Endothelial cell of hepatic sinusoid (primary cell): ENCODE measurements around the gene ABHD15.

Experiments
- in situ Hi-C: cut with HindIII; loops from 2 replicates; pipeline ENCODE4 v1.10.0; 2017; ENCODE audit warnings: low sequenced_read_pairs

Gene ABHD15

DNA sequence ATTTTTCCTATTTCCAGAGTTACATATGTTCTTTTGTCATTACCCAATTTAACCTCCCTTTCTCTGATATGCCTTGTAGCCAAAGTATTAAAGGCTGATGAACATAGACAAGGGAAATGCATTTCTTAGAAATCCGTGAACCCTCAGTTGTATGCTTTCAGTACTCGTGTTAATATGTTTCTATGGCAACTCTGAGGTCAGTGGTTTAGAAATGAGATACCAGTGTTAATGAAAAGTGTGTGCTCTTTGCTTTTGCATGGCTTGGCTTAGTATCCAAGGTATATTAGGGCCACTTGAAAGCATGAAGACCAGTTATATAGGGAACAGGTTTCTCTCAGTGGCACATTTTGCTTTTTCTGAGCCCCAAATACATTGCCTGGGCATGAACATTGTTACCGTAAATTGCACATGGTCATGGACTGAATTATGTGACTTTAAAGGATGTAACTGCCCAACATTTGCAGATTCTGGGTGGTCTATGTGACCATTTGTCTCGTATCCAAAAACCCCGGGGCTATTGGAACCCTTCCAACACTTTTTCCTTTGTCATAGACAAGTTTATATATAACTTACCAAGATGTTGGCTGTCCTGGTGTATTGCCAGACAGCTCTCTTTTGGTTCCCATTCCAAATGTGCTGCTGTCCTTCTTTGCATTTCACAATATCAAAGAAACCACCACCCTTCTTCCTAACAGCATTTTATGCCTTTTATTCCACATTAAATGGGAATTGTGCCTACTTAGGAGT lies 17.5 kb downstream of the ABHD15 start:
- in situ Hi-C loops, result loop anchor here (5.0 to 10.0 kb wide), 4 partner anchors 115 to 425 kb away; no protein-coding TSS in a partner anchor

DNA sequence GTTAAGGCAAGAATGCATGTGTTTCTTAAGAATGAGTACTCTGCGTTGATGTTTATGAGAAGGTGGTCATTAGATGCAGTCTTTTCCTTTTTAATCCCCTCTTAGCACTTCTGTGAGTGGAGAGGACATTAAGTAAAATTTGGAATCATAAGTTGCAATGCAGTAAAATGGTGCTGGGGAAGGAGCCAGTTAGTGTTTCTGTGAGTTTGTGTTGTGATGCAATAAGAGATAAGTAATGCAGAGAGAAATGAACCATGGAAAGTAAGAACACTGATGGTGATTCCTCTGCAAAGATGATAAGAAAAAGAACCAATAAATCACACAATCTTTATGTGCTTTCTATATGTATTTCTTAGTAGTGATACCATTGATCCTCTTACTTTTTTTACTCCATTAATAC lies 20.0 kb downstream of the ABHD15 start:
- in situ Hi-C loops, result loop anchor here (5.0 to 10.0 kb wide), 4 partner anchors 112 to 422 kb away; no protein-coding TSS in a partner anchor

DNA sequence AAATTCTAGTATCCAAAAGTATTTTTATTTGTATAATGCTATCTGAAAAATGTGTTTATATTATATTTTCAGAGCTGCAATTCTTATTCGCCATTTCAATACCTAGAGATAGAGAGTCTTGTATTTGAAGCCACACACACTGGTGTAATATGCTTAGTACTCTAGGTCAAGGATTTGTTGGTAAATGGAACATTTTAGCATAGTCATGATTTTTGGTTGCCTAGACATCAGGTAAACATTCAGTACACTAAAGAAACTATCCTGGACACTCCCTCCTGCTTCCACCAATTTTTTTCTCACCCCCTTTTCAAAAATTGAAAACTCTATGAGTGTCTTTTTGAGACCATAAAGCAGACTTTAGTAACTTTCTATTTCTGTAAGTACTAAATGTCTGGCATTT lies 20.8 kb downstream of the ABHD15 start:
- in situ Hi-C loops, result loop anchor here (5.0 to 10.0 kb wide), 4 partner anchors 111 to 421 kb away; no protein-coding TSS in a partner anchor

DNA sequence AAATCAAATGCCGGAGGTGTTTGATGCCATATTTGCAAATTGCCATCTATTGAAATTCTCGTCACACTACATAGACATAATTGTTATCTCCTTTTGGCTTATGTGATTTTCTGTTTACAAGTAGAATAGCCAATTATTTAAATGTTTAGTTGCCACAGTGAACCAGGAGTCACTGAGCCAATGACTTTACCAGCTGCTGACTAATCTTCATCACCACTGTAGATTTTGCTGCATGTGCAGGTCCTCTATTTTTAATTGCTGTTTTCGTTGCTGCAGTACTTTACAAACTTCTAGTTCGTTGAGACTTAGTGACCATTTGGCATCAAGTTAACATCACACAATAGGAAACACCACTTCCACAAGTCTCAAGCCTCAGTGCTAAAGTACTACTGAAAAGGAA lies 22.8 kb downstream of the ABHD15 start:
- in situ Hi-C loops, result loop anchor here (5.0 to 10.0 kb wide), 4 partner anchors 109 to 419 kb away; no protein-coding TSS in a partner anchor

DNA sequence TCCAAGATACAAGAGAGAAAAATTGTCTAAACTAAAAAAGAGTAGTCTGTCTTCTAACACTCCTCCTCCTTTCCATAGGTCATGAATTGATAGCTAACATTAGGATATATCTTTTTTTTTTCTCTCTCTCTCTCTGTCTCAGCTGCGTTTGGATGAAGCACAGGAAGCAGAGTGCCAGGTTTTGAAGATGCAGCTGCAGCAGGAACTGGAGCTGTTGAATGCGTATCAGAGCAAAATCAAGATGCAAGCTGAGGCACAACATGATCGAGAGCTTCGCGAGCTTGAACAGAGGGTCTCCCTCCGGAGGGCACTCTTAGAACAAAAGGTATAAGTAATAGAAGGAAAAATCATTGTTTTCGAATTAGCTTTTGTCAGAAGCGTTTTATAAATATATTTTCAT lies 32.9 kb downstream of the ABHD15 start:
- in situ Hi-C loops, result no loop called here

DNA sequence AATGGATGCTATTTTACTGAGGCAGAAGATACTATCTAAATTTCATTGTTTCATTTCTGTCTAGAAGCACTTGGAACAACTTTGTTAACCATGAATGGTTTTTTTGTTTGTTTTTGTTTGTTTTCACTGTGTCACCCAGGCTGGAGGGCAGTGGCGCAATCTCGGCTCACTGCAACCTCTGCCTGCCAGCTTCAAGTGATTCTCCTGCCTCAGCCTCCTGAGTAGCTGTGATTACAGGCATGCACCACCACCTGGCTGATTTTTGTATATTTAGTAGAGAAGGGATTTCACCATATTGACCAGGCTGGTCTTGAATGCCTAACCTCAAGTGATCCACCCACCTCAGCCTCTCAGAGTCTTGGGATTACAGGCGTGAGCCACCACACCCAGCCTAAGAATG lies 40.5 kb downstream of the ABHD15 start:
- in situ Hi-C loops, result no loop called here

DNA sequence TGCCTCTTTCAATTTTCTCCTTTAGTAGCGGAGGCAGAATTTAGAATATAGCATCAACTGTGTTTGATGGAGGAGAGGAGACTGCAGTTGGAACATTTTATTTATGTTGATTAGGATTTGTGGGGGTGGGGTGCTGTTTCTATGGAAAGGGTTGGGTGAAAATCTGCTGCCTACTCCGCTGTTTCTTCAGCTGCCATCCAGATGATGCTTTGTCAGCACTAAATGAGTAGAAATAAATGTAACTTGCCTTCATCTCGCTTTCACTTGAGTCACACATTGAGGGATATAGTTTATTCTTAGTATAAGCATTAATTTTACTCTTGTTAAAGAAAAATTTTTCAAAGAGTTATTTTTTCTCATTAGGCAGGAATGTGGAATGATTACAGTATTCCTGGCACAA lies 42.1 kb downstream of the ABHD15 start:
- in situ Hi-C loops, result loop anchor here (5.0 kb wide), 2 partner anchors 38 to 52 kb away; no protein-coding TSS in a partner anchor

DNA sequence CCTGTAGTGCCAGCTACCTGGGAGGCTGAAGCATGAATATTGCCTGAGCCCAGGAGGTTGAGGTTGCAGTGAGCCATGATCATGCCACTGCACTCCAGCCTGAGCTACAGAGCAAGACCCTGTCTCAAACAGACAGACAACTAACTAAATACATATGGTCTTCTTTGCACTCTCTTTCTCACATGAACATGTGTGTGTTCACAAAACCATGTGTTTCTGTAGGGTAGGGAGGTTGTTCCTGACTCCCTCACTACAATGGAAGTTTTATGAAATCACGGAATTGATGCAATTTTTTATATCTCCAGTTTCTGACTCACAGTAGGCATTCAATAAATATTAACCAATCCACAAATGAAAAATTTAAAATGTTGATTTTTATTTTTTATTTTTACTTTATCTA lies 48.5 kb downstream of the ABHD15 start:
- in situ Hi-C loops, result no loop called here

DNA sequence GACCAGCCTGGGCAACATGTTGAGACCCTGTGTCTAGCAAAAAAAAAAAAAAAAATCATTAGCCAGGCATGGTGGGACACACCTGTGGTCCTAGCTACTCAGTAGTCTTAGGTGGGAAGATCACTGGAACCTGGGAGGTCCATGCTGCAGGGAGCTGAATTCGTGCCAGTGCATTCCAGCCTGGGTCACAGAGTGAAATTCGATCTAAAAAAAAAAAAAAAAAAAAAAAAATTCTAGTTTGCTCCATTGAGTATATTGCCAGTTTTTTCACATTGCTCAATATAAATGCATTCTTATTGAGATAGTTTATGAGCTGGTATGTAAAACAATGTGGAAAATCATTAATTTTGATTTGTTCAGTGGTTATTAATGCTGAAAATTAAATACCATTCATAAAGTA lies 52.0 kb downstream of the ABHD15 start:
- in situ Hi-C loops, result no loop called here

DNA sequence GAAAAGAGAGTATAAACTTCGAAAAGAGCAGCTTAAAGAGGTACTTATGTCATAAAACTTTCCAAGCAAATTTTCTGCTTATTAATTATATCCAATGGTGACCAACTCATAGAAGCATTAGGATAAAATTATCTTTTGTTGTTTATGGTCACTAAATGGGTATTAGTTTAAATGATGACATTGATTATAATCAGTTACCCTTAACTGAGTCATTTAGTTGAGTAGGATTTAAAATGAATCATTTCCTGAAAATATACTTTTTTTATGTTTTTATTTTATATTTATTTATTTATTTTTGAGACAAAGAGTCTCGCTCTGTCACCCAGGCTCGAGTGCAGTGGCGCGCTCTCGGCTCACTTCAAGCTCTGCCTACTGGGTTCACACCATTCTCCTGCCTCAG lies 55.9 kb downstream of the ABHD15 start:
- in situ Hi-C loops, result no loop called here
